Gastroesophageal sphincter (tissue), 3 donors: ENCODE measurements around the gene IFTAP.

Source experiments
- CTCF ChIP-seq, 4 experiments: fragments of 200-600 bp in 2 of 4; fragments of 450-650 bp in 2 of 4; sonication (generic) in 1 of 4; IDR thresholded peaks; one replicate each; pipeline ENCODE4 v1.5.1; 2017 to 2019; ENCODE audit warnings: antibody characterized with exemption in 4 of 4, mild to moderate bottlenecking in 2 of 4, moderate library complexity in 2 of 4
- EP300 ChIP-seq: sonication (generic); formaldehyde crosslinking; IDR thresholded peaks from one replicate; pipeline ENCODE4 v1.6.1; 2017; ENCODE audit warnings: antibody characterized with exemption, mild to moderate bottlenecking
- POLR2A ChIP-seq, 2 donors: fragments of 450-650 bp; IDR thresholded peaks; one replicate each; pipeline ENCODE4 v1.6.1; 2017; ENCODE audit warnings: antibody characterized with exemption in 2 of 2, mild to moderate bottlenecking in 2 of 2, moderate library complexity in 1 of 2
- POLR2AphosphoS5 ChIP-seq: sonication (generic); formaldehyde crosslinking; IDR thresholded peaks from one replicate; pipeline ENCODE4 v1.6.1; 2017; ENCODE audit warnings: antibody characterized with exemption

GRCh38 chr11:36617543-36618362 is 23.5 kb downstream of the IFTAP start:
- TF ChIP-seq CTCF (IDR thresholded peaks at IDR 0.05): no peak
- no peak for TF ChIP-seq POLR2AphosphoS5
- TF ChIP-seq EP300: no peak
- no peak for TF ChIP-seq POLR2A (IDR thresholded peaks at IDR 0.05)
